BE2C (cell line): ENCODE data around the gene DYNLRB1.
"Not testable (repeated sequence)": the region's sequence is repeated elsewhere in the genome, so short reads cannot be mapped to it uniquely, and the experiment has no call there.

Experiments used
- DNase-seq: peaks from one replicate; pipeline ENCODE4 v3.0.0-alpha.2; 2020
- H3K27me3 ChIP-seq: fragments of 250-450 bp; sonication (Bioruptor Pico); 2 replicates; pipeline ENCODE4 v1.5.1; 2020; ENCODE audit warnings: mild to moderate bottlenecking
- H3K36me3 ChIP-seq: fragments of 250-450 bp; sonication (Bioruptor Pico); 2 replicates; pipeline ENCODE4 v1.5.1; 2020; ENCODE audit warnings: mild to moderate bottlenecking
- H3K4me1 ChIP-seq: fragments of 250-450 bp; sonication (Bioruptor Pico); 2 replicates; pipeline ENCODE4 v1.5.1; 2020
- H3K4me3 ChIP-seq: 2 replicates; pipeline ENCODE4 v1.5.1; 2011; ENCODE audit warnings: low read depth, low read length
- H3K9me3 ChIP-seq: fragments of 250-450 bp; sonication (Bioruptor Pico); 2 replicates; pipeline ENCODE4 v1.5.1; 2020
- CTCF ChIP-seq: IDR thresholded peaks from 2 replicates; pipeline ENCODE4 v1.5.1; 2012; ENCODE audit warnings: mild to moderate bottlenecking, low read depth, low read length

Gene DYNLRB1

DNA sequence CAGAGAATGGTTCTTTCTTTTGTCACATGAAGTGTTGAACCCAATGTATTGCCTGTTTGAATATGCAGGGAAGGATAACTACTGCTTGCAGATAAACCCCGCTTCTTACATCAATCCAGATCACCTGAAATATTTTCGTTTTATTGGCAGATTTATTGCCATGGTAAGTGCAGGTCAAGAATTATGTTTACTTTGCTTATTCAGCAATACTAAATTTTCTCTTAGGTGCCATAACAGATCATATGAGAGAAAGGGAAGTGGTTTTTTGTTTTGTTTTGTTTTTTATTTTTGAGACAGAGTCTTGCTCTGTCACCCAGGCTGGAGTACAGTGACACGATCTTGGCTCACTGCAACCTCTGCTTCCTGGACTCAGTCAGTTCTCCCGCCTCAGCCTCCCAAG, 36.6 kb upstream of the DYNLRB1 start:
- DNase-seq, result no peak
- Histone ChIP-seq H3K9me3 (no peaks in the 10 kb centered on the region), H3K36me3 (peaks cover 75% of the 10 kb centered on the region), H3K27me3 (no peaks in the 10 kb centered on the region), H3K4me1 (no peaks in the 10 kb centered on the region), H3K4me3 (no peak overlapping the region)
- TF ChIP-seq CTCF, result no peak

DNA sequence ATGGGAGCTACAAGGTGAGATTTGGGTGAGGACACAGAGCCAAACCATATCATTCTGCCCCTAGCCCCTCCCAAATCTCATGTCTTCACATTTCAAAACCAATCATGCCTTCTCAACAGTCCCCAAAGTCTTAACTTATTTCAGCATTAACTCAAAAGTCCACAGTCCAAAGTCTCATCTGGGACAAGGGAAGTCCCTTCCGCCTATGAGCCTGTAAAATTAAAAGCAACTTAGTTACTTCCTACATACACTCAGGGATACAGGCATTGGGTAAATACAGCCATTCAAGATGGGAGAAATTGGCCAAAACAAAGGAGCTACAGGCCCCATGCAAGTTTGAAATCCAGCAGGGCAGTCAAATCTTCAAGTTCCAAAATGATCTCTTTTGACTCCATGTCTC, 34.1 kb upstream of the DYNLRB1 start:
- H3K36me3 ChIP-seq, result peaks cover 75% of the 10 kb centered on the region

GRCh38 chr20:34483585-34484220, 32.5 kb upstream of the DYNLRB1 start:
- peaks cover 77% of the 10 kb centered on the region for H3K36me3 ChIP-seq
- DNase-seq, H3K4me3 ChIP-seq, H3K9me3 ChIP-seq, H3K4me1 ChIP-seq, H3K27me3 ChIP-seq: not testable (repeated sequence)

More for the DNA sequence above, 34.1 kb upstream of the DYNLRB1 start:
- not testable (repeated sequence) for DNase-seq, H3K27me3 ChIP-seq, H3K9me3 ChIP-seq, H3K4me1 ChIP-seq, H3K4me3 ChIP-seq

DNA sequence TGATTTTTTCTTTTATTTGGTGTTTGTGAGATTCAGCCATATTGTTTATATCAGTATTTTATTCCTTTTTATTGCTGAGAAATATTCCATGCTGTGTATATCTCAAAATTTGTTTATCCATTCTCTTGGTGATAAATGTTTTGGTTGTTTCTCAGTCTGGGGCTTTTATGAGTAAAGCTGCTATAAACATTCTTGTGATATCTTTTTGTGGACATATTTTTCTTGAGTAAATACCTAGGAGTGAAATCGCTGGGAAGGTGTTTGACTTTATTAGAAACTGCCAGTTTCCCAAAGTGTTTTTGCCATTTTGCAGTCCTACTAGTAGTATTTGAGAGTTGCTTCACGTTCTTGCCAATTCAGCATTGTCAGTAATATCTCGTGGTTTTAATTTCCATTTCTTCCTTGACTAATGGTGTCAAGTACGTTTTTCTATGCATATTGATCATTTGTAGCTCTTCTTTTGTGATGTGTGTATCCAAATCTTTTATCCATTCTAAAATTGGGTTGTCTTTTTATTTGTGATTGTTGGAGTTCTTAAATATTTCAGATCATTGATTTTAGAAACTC, 31.1 kb upstream of the DYNLRB1 start:
- no peak for DNase-seq
- TF ChIP-seq CTCF, result no peak
- no peaks in the 10 kb centered on the region for H3K4me1 ChIP-seq
- no peak overlapping the region for H3K4me3 ChIP-seq
- H3K36me3 ChIP-seq, result peaks cover 75% of the 10 kb centered on the region
- no peaks in the 10 kb centered on the region for H3K27me3 ChIP-seq
- no peaks in the 10 kb centered on the region for H3K9me3 ChIP-seq

GRCh38 chr20:34491226-34491931, 24.8 kb upstream of the DYNLRB1 start:
- DNase-seq, result no peak
- TF ChIP-seq CTCF, result no peak
- no peak overlapping the region for H3K4me3 ChIP-seq
- no peaks in the 10 kb centered on the region for H3K4me1 ChIP-seq
- H3K27me3 ChIP-seq, result no peaks in the 10 kb centered on the region
- H3K36me3 ChIP-seq, result peaks cover 54% of the 10 kb centered on the region
- no peaks in the 10 kb centered on the region for H3K9me3 ChIP-seq

DNA sequence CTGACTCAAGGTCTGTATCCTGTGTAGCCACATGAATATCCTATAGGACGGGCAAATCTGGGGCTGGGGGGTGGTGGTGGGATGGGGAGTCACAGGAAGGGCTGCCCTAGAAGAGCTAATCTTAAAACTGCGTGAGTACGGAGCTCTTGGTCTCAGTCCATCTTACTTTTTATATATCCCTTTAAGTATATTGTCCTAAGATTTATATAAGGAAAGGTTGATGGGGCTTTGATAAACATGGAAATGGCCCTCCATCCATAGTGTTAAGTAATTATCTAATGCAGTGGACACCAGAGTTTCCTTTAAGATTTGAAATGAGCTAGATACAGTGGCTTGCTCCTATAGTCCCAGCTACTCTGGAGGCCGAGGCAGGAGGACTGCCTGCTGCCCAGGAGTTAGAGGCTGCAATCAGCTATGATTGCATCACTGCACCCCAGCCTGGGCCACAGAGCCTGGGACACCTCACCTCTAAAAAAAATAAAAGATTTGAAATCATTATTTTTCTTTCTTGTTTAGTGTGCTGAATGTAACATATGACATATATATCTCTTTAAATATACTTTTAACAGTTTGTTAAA, 24.2 kb upstream of the DYNLRB1 start:
- peaks cover 59% of the 10 kb centered on the region for H3K36me3 ChIP-seq

More for the DNA sequence above, 24.2 kb upstream of the DYNLRB1 start:
- H3K4me1 ChIP-seq, result no peaks in the 10 kb centered on the region
- no peak for DNase-seq
- no peaks in the 10 kb centered on the region for H3K27me3 ChIP-seq
- no peak for TF ChIP-seq CTCF
- H3K4me3 ChIP-seq, result no peak overlapping the region
- no peaks in the 10 kb centered on the region for H3K9me3 ChIP-seq
